ENCODE measurements around the gene PALMD.

DNA sequence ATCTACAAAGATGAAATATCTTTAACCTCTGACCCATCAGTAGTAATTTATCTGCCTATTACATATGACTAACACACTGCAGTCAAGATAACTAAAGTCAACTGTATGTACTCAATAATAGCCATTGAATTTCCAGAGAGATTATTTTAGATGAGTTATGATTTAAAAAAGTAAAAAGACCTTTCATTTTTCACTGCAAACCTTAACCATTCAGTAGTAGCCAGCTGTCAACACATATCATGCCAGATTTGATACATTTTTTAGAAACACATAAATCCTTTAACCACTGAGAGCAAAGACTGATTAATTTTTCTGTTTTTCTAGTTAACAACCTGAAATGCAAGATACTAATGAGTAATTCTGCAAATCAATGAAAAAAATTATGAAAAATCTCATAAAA, 31.0 kb downstream of the PALMD start:
- TF ChIP-seq, protein P1, sequence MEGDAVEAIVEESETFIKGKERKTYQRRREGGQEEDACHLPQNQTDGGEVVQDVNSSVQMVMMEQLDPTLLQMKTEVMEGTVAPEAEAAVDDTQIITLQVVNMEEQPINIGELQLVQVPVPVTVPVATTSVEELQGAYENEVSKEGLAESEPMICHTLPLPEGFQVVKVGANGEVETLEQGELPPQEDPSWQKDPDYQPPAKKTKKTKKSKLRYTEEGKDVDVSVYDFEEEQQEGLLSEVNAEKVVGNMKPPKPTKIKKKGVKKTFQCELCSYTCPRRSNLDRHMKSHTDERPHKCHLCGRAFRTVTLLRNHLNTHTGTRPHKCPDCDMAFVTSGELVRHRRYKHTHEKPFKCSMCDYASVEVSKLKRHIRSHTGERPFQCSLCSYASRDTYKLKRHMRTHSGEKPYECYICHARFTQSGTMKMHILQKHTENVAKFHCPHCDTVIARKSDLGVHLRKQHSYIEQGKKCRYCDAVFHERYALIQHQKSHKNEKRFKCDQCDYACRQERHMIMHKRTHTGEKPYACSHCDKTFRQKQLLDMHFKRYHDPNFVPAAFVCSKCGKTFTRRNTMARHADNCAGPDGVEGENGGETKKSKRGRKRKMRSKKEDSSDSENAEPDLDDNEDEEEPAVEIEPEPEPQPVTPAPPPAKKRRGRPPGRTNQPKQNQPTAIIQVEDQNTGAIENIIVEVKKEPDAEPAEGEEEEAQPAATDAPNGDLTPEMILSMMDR (IDR thresholded peaks at IDR 0.05; ENCODE audit: low read depth, low read length, poor library complexity, severe bottlenecking): no peak
- no peak for TF ChIP-seq EZH2phosphoT487 (IDR thresholded peaks at IDR 0.05; ENCODE audit: borderline replicate concordance, low read length)
